Breast epithelium (tissue), 3 donors: Measurements from ENCODE around the gene KCNH3.

Experiments
- POLR2A ChIP-seq: fragments of 450-650 bp; IDR thresholded peaks from one replicate; pipeline ENCODE4 v1.6.1; 2016; ENCODE audit warnings: antibody characterized with exemption, mild to moderate bottlenecking, moderate library complexity
- TF ChIP-seq, protein P1 (sequence below), 3 donors: fragments of 450-650 bp; IDR thresholded peaks; one replicate each; pipeline ENCODE4 v1.5.1; 2016 to 2017; ENCODE audit warnings: antibody characterized with exemption in 3 of 3, mild to moderate bottlenecking in 3 of 3, moderate library complexity in 3 of 3

DNA sequence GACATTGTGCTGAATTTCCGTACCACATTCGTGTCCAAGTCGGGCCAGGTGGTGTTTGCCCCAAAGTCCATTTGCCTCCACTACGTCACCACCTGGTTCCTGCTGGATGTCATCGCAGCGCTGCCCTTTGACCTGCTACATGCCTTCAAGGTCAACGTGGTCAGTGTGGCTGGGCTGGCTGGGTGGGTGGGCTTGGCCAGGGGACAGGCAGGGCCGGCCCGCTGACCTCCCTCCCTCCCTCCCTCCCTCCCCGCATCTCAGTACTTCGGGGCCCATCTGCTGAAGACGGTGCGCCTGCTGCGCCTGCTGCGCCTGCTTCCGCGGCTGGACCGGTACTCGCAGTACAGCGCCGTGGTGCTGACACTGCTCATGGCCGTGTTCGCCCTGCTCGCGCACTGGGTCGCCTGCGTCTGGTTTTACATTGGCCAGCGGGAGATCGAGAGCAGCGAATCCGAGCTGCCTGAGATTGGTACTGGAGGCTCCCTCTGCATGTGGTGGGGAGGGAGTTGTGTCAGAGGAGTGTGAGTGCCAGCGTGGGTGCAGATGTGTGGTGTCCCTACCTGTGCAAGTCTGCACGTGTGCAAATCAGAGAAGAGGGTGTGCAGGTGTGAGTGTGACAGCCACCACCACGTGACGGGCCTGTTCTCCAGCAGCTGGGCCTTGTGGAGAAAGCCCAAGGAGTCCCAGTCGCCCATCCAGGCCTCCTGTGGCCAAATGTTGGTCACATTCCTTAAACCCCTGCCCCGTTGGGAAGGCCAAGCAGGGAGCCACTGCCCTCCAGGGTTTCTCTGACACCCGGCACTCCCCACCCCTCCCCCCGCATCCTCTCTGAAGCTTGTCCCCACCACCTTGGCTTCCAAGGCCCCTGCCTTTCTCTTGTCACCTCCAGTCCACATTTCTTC is 5.3 kb downstream of the KCNH3 start:
- TF ChIP-seq, protein P1, sequence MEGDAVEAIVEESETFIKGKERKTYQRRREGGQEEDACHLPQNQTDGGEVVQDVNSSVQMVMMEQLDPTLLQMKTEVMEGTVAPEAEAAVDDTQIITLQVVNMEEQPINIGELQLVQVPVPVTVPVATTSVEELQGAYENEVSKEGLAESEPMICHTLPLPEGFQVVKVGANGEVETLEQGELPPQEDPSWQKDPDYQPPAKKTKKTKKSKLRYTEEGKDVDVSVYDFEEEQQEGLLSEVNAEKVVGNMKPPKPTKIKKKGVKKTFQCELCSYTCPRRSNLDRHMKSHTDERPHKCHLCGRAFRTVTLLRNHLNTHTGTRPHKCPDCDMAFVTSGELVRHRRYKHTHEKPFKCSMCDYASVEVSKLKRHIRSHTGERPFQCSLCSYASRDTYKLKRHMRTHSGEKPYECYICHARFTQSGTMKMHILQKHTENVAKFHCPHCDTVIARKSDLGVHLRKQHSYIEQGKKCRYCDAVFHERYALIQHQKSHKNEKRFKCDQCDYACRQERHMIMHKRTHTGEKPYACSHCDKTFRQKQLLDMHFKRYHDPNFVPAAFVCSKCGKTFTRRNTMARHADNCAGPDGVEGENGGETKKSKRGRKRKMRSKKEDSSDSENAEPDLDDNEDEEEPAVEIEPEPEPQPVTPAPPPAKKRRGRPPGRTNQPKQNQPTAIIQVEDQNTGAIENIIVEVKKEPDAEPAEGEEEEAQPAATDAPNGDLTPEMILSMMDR (IDR thresholded peaks at IDR 0.05), result no peak
- TF ChIP-seq POLR2A, result no peak
